VCaP (cell line): ENCODE results near the gene NOS1AP.
A peak's percentile ranks its signal among the peaks of the same experiment; 100 is the strongest.
"Not testable (repeated sequence)": the region's sequence is repeated elsewhere in the genome, so short reads cannot be mapped to it uniquely, and the experiment has no call there.

Source experiments
- H3K27ac ChIP-seq: fragments of 450-650 bp; 2 replicates; pipeline ENCODE4 v1.5.1; 2017
- TF ChIP-seq, protein P1 (sequence below): fragments of 450-650 bp; conservative IDR thresholded peaks from 2 replicates; pipeline ENCODE4 v1.5.1; 2017; ENCODE audit warnings: mild to moderate bottlenecking, moderate library complexity

The NOS1AP gene

DNA sequence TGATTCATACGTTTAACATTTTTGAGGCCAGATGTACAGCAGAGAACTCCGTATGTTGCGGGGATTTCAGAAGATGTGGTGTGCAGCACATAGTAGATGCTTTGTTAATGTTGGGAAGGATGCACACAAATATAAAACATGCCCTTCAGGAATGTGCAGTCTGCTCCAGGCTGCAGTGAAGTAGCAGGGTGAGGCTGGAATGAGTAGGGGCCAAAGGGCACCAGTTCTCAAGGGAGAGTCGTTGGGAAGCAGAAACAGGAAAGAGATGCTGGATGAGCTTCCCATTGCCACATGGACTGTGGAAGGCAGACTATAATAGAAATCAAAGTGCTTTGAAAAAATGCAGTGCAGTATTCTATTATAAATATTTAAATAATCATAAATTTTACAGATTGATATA is 126.9 kb downstream of the NOS1AP start:
- peak overlapping the region; percentile 86 for H3K27ac ChIP-seq
- TF ChIP-seq, protein P1, sequence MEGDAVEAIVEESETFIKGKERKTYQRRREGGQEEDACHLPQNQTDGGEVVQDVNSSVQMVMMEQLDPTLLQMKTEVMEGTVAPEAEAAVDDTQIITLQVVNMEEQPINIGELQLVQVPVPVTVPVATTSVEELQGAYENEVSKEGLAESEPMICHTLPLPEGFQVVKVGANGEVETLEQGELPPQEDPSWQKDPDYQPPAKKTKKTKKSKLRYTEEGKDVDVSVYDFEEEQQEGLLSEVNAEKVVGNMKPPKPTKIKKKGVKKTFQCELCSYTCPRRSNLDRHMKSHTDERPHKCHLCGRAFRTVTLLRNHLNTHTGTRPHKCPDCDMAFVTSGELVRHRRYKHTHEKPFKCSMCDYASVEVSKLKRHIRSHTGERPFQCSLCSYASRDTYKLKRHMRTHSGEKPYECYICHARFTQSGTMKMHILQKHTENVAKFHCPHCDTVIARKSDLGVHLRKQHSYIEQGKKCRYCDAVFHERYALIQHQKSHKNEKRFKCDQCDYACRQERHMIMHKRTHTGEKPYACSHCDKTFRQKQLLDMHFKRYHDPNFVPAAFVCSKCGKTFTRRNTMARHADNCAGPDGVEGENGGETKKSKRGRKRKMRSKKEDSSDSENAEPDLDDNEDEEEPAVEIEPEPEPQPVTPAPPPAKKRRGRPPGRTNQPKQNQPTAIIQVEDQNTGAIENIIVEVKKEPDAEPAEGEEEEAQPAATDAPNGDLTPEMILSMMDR = no peak

DNA sequence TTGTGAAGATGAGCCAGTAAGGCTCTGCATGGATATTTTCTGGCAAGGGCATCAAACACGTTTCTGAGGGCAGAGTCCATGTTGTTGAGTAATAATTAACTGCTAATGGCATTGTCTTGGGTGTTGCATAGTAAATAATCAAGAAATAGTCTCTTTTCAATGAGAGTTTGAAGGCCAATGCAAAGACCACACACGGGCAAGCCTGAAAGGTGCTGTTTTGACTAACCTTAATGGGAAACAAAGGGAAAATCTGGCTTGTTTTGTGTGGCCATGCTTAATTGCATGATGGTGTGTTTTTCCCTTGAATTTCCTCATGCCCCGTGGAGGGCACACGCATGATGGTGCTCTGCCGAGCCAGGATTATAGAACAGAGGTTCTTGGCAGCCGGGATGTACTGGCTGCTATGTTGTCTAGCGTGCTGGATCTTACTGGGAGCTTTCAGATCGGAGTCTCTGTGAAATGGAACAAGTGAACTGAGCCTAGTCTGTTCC is 127.6 kb downstream of the NOS1AP start:
- TF ChIP-seq, protein P1 = no peak
- no peak overlapping the region for H3K27ac ChIP-seq

DNA sequence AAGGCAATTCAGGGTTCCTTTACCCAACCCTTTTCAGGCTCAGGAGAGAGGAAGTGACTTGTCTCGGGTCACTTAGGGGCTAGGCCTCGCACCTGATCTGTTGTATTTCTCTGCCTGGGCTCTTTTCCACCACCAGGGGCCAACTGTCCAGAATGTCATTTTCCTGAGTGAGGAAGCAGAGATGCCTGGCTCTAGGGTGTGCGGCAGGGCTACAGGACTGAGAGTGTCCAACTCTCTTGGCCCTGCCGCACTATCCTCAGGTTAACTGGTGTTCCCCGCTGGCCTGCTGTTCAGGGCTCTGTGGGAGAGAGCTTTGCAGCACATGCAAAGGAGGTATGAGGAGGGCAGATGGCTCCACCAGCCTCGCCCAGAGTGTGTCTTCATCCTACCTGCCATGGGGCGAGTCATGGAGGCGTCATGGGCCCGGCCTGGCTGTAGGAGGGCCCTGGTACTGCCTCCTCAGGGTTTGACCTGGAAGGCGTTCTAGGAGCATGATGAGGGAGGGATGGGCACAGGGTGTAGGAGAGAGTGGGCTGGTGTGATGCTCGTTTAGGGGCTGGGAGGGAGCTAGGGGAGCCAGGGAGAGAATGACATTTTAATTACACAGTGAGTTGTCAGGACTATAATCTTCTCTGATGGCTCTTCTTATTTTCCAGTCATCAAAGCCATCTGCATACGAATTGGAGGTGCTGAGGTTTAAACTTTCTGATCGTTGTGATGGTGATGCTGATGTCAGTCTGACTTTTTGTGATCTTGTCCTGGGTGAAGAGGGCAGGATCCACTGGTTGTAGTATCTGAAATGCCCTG is 128.3 kb downstream of the NOS1AP start:
- H3K27ac ChIP-seq = no peak overlapping the region
- TF ChIP-seq, protein P1 = no peak

DNA sequence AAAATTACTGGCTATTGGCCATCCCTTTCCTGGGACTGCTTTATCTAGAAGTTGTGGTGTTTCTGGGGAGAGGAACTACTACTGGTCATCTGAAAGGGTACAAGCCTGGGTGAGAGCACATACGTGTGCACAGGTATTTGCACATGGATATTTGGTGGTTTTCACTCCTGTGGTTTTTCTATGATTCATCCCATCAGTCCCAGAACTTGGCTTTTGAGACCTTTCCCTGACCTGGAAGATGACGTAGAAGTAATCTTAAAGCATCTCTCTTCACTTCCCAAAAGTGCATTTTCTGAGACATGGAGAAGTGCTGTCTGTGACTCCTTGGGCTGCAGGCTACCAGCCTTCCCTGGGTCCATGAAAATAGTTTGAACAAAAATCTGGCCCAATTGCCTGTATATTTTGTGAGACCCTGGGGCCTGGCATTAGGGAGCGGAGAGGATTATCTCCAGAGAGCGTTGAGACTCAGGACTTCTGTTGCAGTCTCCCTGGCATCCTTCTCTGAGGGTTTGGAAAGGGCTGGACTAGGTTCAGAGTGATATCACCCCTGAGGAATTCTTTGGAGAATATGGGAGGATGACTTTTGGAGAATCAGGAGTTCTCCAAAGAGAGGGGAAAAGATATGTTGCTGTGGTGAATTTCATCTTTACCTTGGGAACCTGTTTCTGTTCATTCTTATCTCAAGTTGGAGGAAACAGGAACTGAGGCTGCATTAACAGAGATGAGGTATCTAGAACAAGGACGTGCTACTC is 130.8 kb downstream of the NOS1AP start:
- H3K27ac ChIP-seq = no peak overlapping the region
- TF ChIP-seq, protein P1 = no peak

DNA sequence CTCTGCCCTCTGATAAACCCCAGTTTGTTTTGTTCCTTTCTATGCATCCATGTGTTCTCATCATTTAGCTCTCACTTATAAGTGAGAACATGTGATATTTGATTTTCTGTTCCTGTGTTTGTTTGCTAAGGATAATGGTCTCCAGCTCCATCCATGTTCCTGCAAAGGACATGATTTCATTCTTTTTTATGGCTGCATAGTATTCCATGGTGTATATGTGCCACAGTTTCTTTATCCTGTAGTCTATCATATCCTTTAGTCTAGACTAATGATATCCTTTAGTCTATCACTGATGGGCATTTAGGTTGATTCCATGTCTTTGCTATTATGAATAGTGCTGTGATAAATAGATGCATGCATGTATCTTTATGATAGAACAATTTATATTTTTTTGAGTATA is 131.6 kb downstream of the NOS1AP start:
- H3K27ac ChIP-seq = not testable (repeated sequence)

DNA sequence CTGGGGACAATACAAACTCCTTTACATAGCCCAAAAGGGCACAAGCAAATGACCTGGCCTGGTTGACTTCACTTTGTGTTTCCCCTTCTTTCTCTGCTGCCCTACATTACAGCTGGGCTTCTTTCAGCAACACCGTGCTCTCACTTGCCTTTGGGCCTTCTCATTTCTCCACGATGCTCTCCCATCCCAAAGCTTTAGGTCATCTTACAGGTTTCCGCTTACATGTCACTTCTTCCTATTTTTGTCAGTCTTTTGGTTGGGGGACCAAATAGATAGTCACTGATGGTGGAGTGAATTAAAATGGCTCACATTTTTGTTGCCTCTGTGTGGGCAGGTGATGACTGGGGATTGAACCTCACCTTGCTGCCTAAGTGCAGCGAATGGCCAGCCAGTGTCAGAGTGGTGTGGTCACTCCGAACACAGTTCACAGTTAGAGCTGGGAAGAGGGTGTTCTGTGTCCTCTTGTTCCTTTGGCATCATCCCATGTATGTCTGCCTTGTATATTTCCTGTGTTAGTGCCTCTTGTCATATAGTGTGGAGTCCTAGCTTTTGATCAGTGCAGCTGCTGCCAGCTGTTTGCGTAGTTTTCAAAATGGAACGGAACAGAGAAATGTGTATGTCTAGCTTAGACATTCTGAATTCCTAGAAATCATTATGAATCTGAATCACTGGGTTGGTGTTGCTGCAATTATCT is 134.8 kb downstream of the NOS1AP start:
- no peak overlapping the region for H3K27ac ChIP-seq

DNA sequence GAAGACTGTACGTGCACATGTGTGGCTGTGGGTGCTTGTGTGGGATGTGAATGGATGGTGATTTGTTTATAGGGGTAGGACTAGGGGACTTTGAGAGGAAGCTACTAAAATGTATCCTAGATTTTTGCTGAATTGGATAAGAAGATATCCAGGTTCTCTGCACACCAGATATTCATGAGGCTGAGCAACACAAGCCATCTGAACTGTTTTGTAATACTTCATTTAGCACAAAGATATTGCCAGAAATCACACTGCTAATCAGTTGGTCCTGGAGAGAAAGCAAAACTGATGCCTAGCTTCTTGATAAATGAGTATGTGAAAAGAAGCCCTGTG is 135.3 kb downstream of the NOS1AP start:
- no peak overlapping the region for H3K27ac ChIP-seq
- TF ChIP-seq, protein P1 = no peak

More for the DNA sequence above, 134.8 kb downstream of the NOS1AP start:
- TF ChIP-seq, protein P1 = no peak
